GM18858 (cell line): ENCODE data around the gene PEA15.

ENCODE experiments used
- ATAC-seq: cut with Tn5 transposase; IDR thresholded peaks from one replicate; pipeline ENCODE4 v1.9.1; 2021; ENCODE audit not compliant: unreplicated experiment

PEA15 gene

GRCh38 chr1:160207771-160208556 lies 2.8 kb downstream of the PEA15 start:
- no peak for ATAC-seq

DNA sequence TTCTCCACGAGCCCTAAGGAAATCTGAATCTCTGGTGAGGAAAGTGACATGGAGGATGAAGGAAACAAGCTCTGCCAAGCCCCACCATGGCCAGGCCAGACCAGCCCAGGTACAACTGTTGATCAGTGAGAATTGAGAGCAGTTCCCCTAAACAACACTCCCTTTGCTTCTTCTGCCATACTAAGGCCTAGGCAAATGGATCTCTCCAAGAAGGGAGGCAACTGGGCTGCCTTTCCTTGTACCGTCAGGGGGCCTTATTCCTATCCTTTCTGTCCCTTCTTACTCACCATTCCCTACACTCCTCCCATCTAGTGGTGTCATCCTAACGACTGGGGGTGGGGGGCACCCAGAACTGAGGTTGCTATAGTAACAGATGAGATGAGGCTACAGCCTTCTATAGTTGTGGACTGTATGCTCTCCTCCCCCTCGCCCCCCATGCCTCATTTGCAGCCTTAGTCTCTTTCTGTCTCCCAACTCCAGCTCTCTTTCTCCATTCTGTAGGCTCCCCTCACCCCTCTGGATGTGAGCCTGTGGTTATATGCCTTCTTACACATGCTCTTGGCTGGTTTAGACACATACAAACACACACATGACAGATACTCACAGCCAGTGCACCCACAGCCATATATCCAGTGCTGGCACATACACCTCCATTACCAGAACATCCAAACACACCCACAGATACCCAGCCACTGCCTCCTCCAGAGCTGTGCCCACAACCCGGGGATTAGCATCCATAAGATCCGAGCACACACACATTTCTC lies 3.6 kb downstream of the PEA15 start:
- ATAC-seq, result no peak

GRCh38 chr1:160209321-160210046 lies 4.3 kb downstream of the PEA15 start:
- no peak for ATAC-seq

GRCh38 chr1:160210561-160210960 lies 5.4 kb downstream of the PEA15 start:
- no peak for ATAC-seq

GRCh38 chr1:160211046-160211790 lies 6.0 kb downstream of the PEA15 start:
- no peak for ATAC-seq

DNA sequence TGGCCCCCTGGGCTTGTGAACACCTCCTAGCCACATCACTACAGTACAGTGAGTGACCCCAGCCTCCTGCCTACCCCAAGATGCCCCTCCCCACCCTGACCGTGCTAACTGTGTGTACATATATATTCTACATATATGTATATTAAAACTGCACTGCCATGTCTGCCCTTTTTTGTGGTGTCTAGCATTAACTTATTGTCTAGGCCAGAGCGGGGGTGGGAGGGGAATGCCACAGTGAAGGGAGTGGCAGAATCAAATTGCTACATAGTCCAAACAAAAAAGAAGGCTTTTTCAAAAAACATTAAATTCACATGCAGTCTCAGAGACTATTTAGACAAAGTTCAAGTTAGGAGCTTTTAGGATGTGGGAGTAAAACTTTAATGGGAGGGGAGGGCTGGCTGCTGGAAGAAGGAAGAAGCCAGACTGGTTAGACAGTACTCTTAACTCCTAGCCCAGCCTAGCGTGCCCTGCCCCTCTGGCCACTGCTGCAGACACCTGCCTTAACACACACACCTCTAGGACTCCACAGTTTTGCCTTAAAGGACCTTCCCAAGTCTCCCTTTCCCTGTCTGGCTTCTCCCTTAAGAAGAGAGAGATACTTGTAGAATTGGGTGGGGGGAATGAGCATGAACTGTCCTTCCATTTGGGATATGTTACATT lies 9.4 kb downstream of the PEA15 start:
- no peak for ATAC-seq

GRCh38 chr1:160216301-160216700 lies 11.1 kb downstream of the PEA15 start:
- no peak for ATAC-seq

- no peak for ATAC-seq
Observed at GRCh38 chr1:160217481-160218051, 12.4 kb downstream of the PEA15 start.

DNA sequence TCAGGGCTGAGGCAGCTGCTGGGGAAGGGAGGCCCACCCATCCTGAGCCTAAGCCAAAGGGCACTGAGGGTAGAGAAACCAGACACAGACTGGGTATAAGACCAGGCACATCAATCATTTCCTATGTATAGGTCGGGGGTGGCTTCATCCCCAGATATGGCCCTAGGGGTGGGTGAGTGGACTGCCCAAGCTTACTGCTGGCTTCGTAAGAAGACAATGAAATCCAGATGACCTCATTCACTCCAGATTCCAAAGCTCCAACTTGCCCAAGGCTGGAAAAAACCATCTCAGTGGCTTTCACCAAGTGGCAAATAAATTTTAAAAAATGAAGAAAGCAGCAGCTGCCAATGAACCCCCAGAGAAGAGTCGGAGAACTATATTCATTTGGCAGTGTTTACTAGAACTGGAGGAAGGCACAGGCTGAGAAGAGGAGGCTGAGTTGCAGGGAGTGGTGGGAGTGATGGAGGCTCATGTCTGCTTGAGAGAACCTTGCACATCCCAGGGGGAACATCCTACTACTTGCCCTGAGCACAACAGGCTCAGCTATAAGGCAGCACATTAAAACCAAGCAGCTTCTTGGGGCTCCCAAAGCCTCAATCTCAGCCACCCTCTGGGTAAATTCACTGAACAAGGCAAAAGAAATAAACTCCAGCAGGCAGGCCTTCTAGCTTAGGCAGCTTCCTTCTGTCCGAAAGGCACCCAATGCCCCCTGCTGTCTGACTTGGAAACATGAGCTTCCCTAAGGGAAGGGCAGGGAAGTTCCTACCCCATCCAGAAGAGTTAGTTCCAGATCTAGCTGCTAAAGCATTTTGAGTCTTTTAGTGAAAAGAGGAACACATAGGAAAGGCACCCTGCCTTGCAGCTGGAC lies 14.1 kb downstream of the PEA15 start:
- ATAC-seq, result no peak

- ATAC-seq, result no peak
Observed at GRCh38 chr1:160220301-160220700, 15.1 kb downstream of the PEA15 start.

- no peak for ATAC-seq
Observed at GRCh38 chr1:160221089-160221488, 15.9 kb downstream of the PEA15 start.

GRCh38 chr1:160222546-160222945 lies 17.4 kb downstream of the PEA15 start:
- no peak for ATAC-seq

DNA sequence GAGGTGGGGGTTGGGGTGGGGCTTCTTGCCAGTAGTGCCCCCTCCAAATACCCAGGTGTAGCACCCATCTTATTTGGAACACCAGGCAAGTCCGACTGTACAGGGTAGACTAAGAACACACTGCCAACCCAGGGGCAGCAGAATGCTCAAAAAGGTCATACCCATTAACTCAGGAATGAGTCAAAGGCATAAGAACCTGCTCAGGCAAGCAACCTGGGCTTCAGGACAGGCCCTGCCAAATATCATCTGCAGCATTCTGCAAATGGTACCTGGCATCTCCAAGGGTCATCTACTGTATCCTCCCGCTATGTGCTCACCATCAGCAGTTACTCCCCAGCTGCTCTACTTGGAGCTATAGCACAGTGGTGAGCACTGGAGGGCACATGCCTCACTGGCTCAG lies 19.4 kb downstream of the PEA15 start:
- no peak for ATAC-seq

DNA sequence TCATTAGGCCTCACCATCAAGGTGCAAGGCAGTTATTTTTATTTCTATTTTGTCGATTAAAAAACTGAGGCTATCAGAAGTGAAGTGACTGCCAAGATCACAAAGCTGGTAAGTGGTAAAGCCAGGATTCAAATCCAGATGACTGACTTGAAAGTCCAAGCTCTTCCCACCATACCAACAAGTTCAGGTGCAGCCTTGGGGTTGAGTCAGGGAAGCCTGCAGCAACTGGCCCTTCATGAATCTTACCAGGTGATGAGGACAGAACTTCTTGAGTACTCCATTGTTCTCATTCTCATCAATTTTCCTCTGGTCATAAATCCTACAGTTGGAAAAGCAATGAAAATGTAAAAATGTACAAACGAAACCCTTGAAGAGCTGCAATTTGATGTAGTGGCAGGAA lies 20.2 kb downstream of the PEA15 start:
- no peak for ATAC-seq

GRCh38 chr1:160226623-160227022 lies 21.4 kb downstream of the PEA15 start:
- no peak for ATAC-seq

DNA sequence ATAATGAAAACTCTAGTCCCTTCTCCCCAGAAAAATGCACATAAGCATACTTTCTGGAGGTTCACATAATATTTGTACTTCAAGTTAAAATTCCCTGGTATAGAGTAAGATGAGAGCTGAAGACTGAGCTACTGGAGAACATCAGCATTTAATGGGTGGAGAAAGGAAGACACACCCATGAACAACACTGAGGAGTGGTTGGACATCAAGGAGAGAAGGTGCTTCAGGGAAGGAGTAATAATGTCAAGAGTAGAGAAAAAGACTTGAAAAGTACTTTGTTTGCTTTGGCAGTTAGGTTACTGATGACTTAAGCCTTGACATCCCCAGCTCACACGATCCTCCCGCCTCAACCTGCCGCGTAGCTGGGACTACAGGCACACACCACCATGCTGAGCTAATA lies 21.9 kb downstream of the PEA15 start:
- no peak for ATAC-seq

DNA sequence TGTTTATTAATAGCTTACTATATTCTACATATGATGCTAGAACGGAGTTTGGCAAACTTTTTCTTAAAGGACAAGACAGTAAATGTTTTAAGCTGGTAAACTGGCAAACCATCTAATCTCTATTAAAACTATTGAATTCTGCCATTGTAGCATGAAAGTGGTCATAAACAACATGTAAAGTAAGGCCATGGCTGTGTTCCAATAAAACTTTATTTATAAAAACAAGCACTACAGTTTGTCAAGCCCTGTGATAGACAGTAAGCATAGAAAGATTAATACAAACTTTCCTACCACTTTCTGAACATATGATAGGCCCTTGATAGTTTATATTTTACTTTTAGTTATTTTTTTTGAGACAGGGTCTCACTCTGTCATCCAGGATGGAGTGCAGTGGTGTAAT lies 22.4 kb downstream of the PEA15 start:
- no peak for ATAC-seq

DNA sequence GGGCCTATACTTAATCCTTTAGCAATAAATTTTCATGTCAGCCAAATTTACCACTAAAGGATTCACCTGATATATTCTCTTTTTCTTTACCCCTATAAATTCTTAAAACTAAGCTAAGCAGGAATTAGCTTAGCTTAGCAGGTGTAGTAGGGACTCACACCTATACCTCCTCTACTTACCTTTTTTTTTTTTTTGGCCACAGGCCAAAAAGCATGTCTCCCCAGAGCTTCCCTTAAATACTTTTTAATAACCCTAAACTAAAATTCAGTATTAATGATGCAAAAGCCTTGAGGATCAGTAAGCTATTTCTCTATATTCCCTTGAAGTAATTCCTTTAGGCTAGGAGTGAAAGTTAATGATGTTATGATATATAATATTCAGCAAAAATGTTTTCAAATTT lies 23.2 kb downstream of the PEA15 start:
- no peak for ATAC-seq

GRCh38 chr1:160232911-160233310 lies 27.7 kb downstream of the PEA15 start:
- ATAC-seq, result no peak
